ENCODE data around the gene TSPAN9. TPM values are rescaled to one million over a fixed set of nuclear protein-coding genes. Genes with fewer than 3 reads are reported as not detected.

TSPAN9 gene
- total and polyA plus RNA-seq, 4 experiments from 2014 or later = 0.67 to 0.84 TPM; not detected in 2

DNA sequence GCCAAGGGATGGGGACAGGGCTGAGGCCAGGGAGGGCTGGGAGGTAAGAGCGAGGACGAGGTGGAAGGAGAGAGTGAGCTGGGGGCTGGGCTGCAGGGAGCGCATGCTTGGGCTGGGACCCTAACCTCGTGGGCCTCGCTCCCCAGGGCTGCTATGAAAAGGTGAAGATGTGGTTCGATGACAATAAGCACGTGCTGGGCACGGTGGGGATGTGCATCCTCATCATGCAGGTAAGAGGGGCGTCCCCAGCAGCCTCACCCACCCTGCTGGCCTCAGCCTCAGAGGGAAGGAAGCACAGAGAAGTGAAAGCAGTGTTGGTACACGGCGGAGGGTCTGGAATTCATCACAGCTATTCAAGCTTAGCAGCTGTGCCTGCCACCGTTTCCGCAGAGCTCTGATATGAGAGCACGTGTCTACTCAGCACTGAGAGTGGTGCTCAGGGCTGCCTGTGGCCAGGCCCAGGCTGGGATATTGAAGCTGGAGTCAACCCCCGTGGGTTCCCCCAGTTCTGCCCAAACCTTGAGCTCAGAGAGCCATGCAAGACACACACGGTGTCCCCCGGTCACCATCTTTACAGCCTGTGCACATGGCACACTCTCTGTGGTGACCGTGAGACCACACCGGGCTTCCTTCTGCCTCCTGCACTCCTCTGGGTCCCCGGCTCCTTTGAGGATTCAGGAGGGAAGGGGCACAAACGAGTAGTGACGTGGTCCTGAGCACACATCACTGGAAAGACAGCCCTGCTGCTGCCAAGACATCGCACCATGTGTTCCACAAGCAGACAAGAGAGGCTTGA is 204.6 kb downstream of the TSPAN9 start:
- DNase-seq = no peak
- no peaks in the 10 kb centered on the region for H3K27me3 ChIP-seq (ENCODE audit: insufficient read depth, low read length)
- H3K9me3 Mint-ChIP-seq = peaks cover 0 to 1% (median 0%) of the 10 kb centered on the region in 8 donors
- H3K4me1 ChIP-seq (ENCODE audit: insufficient read depth, low read length) = no peaks in the 10 kb centered on the region
- peaks cover 0 to 1% (median 0%) of the 10 kb centered on the region in 4 donors for H3K4me1 Mint-ChIP-seq
- H3K36me3 ChIP-seq (ENCODE audit: insufficient read depth, low read length) = no peaks in the 10 kb centered on the region
- H3K4me3 Mint-ChIP-seq = no peak overlapping the region
- H3K36me3 Mint-ChIP-seq = no peaks in the 10 kb centered on the region
- no peak overlapping the region for H3K27ac ChIP-seq (ENCODE audit: low read depth, low read length)
- no peak overlapping the region for H3K4me3 ChIP-seq (ENCODE audit: low read length in 2 of 2)
- H3K27ac Mint-ChIP-seq = peak overlapping the region in 1 of 7 donors; percentile 12
- intact Hi-C loops (cut with micrococcal nuclease) = no loop called here
- CTCF ChIA-PET (ENCODE audit: partially characterized antibody) = interaction anchor here (1.0 to 1.8 kb wide), 2 partner anchors 19 to 208 kb away, joined by 3 to 5 read pairs; no protein-coding TSS in a partner anchor
- H3K27me3 Mint-ChIP-seq = peaks cover 3 to 15% of the 10 kb centered on the region in 2 donors
- no peaks in the 10 kb centered on the region for H3K9me3 ChIP-seq (ENCODE audit: control insufficient read depth in 1 of 2, low read length in 2 of 2)
- POLR2A ChIA-PET (ENCODE audit: partially characterized antibody) = no interaction called here

DNA sequence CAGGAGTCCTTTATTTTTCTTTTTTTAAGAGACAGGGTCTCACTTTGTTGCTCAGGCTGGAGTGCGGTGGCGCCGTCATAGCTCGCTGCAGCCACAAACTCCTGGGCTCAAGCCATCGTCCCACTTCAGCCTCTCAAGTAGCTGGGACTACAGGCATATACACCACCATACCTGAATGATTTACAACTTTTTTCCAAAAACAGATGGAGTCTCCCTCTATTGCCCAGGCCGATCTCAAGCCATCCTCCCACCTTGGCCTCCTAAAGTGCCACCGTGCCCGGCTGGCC is 205.1 kb downstream of the TSPAN9 start:
- no peaks in the 10 kb centered on the region for H3K36me3 ChIP-seq (ENCODE audit: insufficient read depth, low read length)
- no peaks in the 10 kb centered on the region for H3K9me3 Mint-ChIP-seq

DNA sequence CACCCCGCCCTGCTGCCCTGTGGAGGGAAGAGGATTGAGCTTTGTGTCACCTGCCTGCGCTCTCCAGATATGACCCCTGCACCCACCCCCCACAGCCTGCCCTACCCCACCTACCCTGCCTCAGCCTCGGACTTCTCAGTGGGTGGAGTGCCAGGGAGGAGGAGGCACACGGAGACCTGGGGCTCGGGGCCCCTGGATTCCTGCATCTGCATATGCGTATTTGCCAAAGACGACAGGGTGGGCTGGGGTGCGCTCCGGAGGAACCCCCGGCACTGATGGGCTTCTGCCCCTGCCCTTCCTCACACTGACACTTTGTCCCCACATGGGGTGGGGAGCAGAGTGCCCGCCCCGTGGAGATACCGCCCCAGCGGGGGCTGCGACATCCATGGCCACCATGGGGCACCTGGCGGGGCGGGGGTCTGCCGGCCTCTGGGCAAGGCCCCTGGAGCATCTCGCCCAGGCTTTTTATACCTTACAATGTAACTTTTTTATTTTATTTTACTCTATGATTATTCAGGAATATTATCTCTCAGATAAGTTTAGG is 206.0 kb downstream of the TSPAN9 start:
- no peaks in the 10 kb centered on the region for H3K27me3 ChIP-seq (ENCODE audit: insufficient read depth, low read length)
- Mint-ChIP-seq H3K9me3 (no peaks in the 10 kb centered on the region), H3K27ac (no peak overlapping the region), H3K4me3 (no peak overlapping the region), H3K4me1 (peaks cover 0 to 1% (median 0%) of the 10 kb centered on the region in 4 donors), H3K27me3 (peaks cover 3 to 18% of the 10 kb centered on the region in 2 donors), H3K36me3 (no peaks in the 10 kb centered on the region)
- H3K36me3 ChIP-seq (ENCODE audit: insufficient read depth, low read length) = no peaks in the 10 kb centered on the region
- no peaks in the 10 kb centered on the region for H3K9me3 ChIP-seq (ENCODE audit: control insufficient read depth in 1 of 2, low read length in 2 of 2)
- POLR2A ChIA-PET (ENCODE audit: partially characterized antibody) = no interaction called here
- intact Hi-C loops (cut with micrococcal nuclease) = no loop called here
- no peak overlapping the region for H3K4me3 ChIP-seq (ENCODE audit: low read length in 2 of 2)
- no peaks in the 10 kb centered on the region for H3K4me1 ChIP-seq (ENCODE audit: insufficient read depth, low read length)
- CTCF ChIA-PET (ENCODE audit: partially characterized antibody) = interaction anchor here (1.8 kb wide), 1 partner anchor 18 kb away, joined by 5 read pairs; no protein-coding TSS in a partner anchor
- DNase-seq = no peak
- no peak overlapping the region for H3K27ac ChIP-seq (ENCODE audit: low read depth, low read length)

More for the DNA sequence above, 205.1 kb downstream of the TSPAN9 start:
- no peak overlapping the region for H3K4me3 Mint-ChIP-seq
- peaks cover 0 to 1% (median 0%) of the 10 kb centered on the region in 4 donors for H3K4me1 Mint-ChIP-seq
- no peaks in the 10 kb centered on the region for H3K27me3 ChIP-seq (ENCODE audit: insufficient read depth, low read length)
- POLR2A ChIA-PET (ENCODE audit: partially characterized antibody) = no interaction called here
- H3K36me3 Mint-ChIP-seq = no peaks in the 10 kb centered on the region
- peaks cover 3 to 15% of the 10 kb centered on the region in 2 donors for H3K27me3 Mint-ChIP-seq
- H3K9me3 ChIP-seq (ENCODE audit: control insufficient read depth in 1 of 2, low read length in 2 of 2) = no peaks in the 10 kb centered on the region
- H3K4me3 ChIP-seq (ENCODE audit: low read length in 2 of 2) = no peak overlapping the region
- intact Hi-C loops (cut with micrococcal nuclease) = no loop called here
- CTCF ChIA-PET (ENCODE audit: partially characterized antibody) = interaction anchor here (1.8 kb wide), 1 partner anchor 19 kb away, joined by 5 read pairs; no protein-coding TSS in a partner anchor
- no peaks in the 10 kb centered on the region for H3K4me1 ChIP-seq (ENCODE audit: insufficient read depth, low read length)
- H3K27ac Mint-ChIP-seq = no peak overlapping the region
- DNase-seq = no peak
- H3K27ac ChIP-seq (ENCODE audit: low read depth, low read length) = no peak overlapping the region

DNA sequence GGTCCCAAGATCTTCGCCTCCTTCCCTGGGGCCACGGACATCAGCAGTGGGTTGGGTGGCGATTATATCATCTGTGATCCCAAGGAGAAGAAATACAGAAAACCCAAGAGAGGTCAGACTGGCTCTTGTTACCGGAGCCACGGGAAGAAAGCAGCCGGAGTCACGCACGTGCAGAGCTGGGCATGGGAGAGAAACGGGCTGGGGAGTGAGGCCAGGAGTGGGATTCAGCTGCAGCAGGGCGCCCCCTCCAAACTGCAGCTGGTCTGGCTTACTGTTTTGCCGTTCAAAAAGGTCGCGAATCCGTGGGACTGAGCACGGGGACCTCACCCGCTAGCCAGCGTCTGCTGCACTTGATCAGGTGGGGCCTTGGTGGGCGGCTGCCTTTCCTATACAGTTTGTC is 207.2 kb downstream of the TSPAN9 start:
- Histone ChIP-seq H3K27me3 (ENCODE audit: insufficient read depth, low read length) (no peaks in the 10 kb centered on the region), H3K4me1 (ENCODE audit: insufficient read depth, low read length) (no peaks in the 10 kb centered on the region), H3K27ac (ENCODE audit: low read depth, low read length) (no peak overlapping the region), H3K9me3 (ENCODE audit: control insufficient read depth in 1 of 2, low read length in 2 of 2) (no peaks in the 10 kb centered on the region), H3K36me3 (ENCODE audit: insufficient read depth, low read length) (no peaks in the 10 kb centered on the region), H3K4me3 (ENCODE audit: low read length in 2 of 2) (no peak overlapping the region)
- peaks cover 0 to 1% (median 0%) of the 10 kb centered on the region in 4 donors for H3K4me1 Mint-ChIP-seq
- H3K36me3 Mint-ChIP-seq = no peaks in the 10 kb centered on the region
- H3K4me3 Mint-ChIP-seq = no peak overlapping the region
- CTCF ChIA-PET (ENCODE audit: partially characterized antibody) = interaction anchor here (0.8 kb wide), 1 partner anchor 9 kb away, joined by 3 read pairs; no protein-coding TSS in a partner anchor
- no peaks in the 10 kb centered on the region for H3K9me3 Mint-ChIP-seq
- H3K27me3 Mint-ChIP-seq = peaks cover 3 to 10% of the 10 kb centered on the region in 2 donors
- no peak for DNase-seq
- intact Hi-C loops (cut with micrococcal nuclease) = no loop called here
- POLR2A ChIA-PET (ENCODE audit: partially characterized antibody) = no interaction called here
- H3K27ac Mint-ChIP-seq = no peak overlapping the region

DNA sequence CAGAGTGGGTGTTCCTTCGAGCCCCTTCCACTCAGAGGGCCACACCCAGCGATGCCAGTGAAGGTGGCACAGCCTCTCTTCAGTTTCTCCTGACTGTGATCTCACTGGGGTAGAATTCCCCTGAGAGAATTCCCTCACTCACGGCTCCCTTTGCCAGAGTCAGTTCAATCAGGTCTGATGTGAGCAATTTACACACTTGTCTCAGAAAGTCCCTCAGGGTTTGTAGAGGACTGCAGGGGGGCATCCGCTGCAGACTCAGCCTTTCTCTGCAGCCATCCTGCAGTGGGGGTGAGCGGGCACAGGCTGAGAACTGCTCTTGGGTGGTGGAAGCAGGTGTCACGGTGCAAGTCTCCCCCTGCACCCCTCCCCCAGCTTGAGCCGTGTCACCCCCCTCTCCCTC is 208.4 kb downstream of the TSPAN9 start:
- CTCF ChIA-PET (ENCODE audit: partially characterized antibody) = interaction anchor here (1.3 to 7.2 kb wide), 2 partner anchors 10 to 14 kb away, joined by 3 to 64 read pairs; no protein-coding TSS in a partner anchor
- Histone ChIP-seq H3K27ac (ENCODE audit: low read depth, low read length) (no peak overlapping the region), H3K27me3 (ENCODE audit: insufficient read depth, low read length) (no peaks in the 10 kb centered on the region), H3K9me3 (ENCODE audit: control insufficient read depth in 1 of 2, low read length in 2 of 2) (no peaks in the 10 kb centered on the region), H3K4me1 (ENCODE audit: insufficient read depth, low read length) (no peaks in the 10 kb centered on the region), H3K4me3 (ENCODE audit: low read length in 2 of 2) (no peak overlapping the region), H3K36me3 (ENCODE audit: insufficient read depth, low read length) (no peaks in the 10 kb centered on the region)
- Mint-ChIP-seq H3K27me3 (peaks cover 2 to 6% of the 10 kb centered on the region in 2 donors), H3K9me3 (no peaks in the 10 kb centered on the region), H3K27ac (no peak overlapping the region), H3K36me3 (no peaks in the 10 kb centered on the region), H3K4me1 (peaks cover 0 to 1% (median 0%) of the 10 kb centered on the region in 4 donors), H3K4me3 (no peak overlapping the region)
- POLR2A ChIA-PET (ENCODE audit: partially characterized antibody) = no interaction called here
- intact Hi-C loops (cut with micrococcal nuclease) = no loop called here
- DNase-seq = no peak

DNA sequence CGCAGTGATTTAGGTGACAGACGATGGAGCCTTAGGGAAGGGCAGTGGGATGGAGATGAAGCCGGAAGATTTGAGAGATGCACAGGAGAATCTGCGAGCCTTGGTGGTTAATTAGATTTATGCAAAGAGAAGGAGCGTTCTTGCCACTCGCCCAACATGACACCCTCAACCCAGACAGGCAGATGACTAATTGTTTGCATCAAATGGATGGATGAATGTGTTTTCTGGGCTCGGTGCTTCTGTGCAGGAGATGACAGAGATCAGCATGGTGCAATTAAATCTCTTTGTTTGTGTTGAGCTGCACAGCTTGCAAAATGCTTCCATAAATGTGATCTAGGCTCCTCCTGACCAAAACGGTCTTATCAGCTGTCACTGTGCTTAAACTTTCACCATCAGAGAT is 211.5 kb downstream of the TSPAN9 start:
- CTCF ChIA-PET (ENCODE audit: partially characterized antibody) = interaction anchor here (3.2 to 7.2 kb wide), 2 partner anchors 11 kb away, joined by 9 to 64 read pairs; no protein-coding TSS in a partner anchor
- Histone ChIP-seq H3K4me1 (ENCODE audit: insufficient read depth, low read length) (no peaks in the 10 kb centered on the region), H3K4me3 (ENCODE audit: low read length in 2 of 2) (no peak overlapping the region), H3K27ac (ENCODE audit: low read depth, low read length) (no peak overlapping the region), H3K27me3 (ENCODE audit: insufficient read depth, low read length) (no peaks in the 10 kb centered on the region), H3K9me3 (ENCODE audit: control insufficient read depth in 1 of 2, low read length in 2 of 2) (no peaks in the 10 kb centered on the region), H3K36me3 (ENCODE audit: insufficient read depth, low read length) (no peaks in the 10 kb centered on the region)
- POLR2A ChIA-PET (ENCODE audit: partially characterized antibody) = no interaction called here
- peaks cover 2 to 8% of the 10 kb centered on the region in 2 donors for H3K27me3 Mint-ChIP-seq
- H3K36me3 Mint-ChIP-seq = no peaks in the 10 kb centered on the region
- intact Hi-C loops (cut with micrococcal nuclease) = no loop called here
- H3K9me3 Mint-ChIP-seq = no peaks in the 10 kb centered on the region
- H3K27ac Mint-ChIP-seq = no peak overlapping the region
- H3K4me3 Mint-ChIP-seq = no peak overlapping the region
- DNase-seq = no peak
- H3K4me1 Mint-ChIP-seq = no peaks in the 10 kb centered on the region

DNA sequence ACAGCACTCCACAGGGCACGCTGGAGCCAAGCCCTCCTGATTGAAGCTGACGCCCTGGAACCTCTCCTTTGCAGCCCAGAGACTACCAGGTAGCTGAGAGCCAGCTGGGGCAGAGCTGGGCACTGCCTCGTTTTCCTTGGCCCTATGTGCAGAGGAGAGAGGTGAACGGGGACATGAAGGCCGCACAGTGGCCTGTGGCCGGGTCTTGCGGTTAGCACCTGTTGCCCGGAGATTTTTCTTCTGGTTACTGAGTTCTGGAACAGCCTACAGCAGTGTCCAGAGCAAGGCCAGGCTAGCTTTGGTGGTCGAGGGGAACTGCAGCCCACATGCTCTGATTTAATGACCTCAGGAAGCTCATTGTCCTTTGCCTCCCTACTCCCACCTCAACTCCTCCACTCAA is 212.5 kb downstream of the TSPAN9 start:
- Mint-ChIP-seq H3K36me3 (no peaks in the 10 kb centered on the region), H3K9me3 (no peaks in the 10 kb centered on the region), H3K4me3 (no peak overlapping the region), H3K4me1 (no peaks in the 10 kb centered on the region), H3K27me3 (peaks cover 2 to 8% of the 10 kb centered on the region in 2 donors), H3K27ac (no peak overlapping the region)
- Histone ChIP-seq H3K9me3 (ENCODE audit: control insufficient read depth in 1 of 2, low read length in 2 of 2) (no peaks in the 10 kb centered on the region), H3K27me3 (ENCODE audit: insufficient read depth, low read length) (no peaks in the 10 kb centered on the region), H3K4me3 (ENCODE audit: low read length in 2 of 2) (no peak overlapping the region), H3K4me1 (ENCODE audit: insufficient read depth, low read length) (no peaks in the 10 kb centered on the region), H3K36me3 (ENCODE audit: insufficient read depth, low read length) (no peaks in the 10 kb centered on the region), H3K27ac (ENCODE audit: low read depth, low read length) (no peak overlapping the region)
- intact Hi-C loops (cut with micrococcal nuclease) = no loop called here
- no peak for DNase-seq
- CTCF ChIA-PET (ENCODE audit: partially characterized antibody) = interaction anchor here (1.5 to 7.2 kb wide), 4 partner anchors 10 to 216 kb away, joined by 4 to 64 read pairs (median 8); no protein-coding TSS in a partner anchor
- POLR2A ChIA-PET (ENCODE audit: partially characterized antibody) = no interaction called here
